GM23248 (cell line): ENCODE measurements around the gene FAM216B.

ENCODE experiments used
- EZH2 ChIP-seq: fragments of 200-600 bp; sonication (generic); IDR thresholded peaks from 2 replicates; pipeline ENCODE4 v1.6.1; 2018; ENCODE audit warnings: antibody characterized with exemption, mild to moderate bottlenecking; ENCODE audit not compliant: insufficient read depth, poor library complexity, severe bottlenecking
- EZH2phosphoT487 ChIP-seq: fragments of 200-600 bp; sonication (generic); IDR thresholded peaks from 2 replicates; pipeline ENCODE4 v1.6.1; 2018; ENCODE audit warnings: antibody characterized with exemption, moderate library complexity, mild to moderate bottlenecking, low read depth; ENCODE audit not compliant: insufficient read depth

DNA sequence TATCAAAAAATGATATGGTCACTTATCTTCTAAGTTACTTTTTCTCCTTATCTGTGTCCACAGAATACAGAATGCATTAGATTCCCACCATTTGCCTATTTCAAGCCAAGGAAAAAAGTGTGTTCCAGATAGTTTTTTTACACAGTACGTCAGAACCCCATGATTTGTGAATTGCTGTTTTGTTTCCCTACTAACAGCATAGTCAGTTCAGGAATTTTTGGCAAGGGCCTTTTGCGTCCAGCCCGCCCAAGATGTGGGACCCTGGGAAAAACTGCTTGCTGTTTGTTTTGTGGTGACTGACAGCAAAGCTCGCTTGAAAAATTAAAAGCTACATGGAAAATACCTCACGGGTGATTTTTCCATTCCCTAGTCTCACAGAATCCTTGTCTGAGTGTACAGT, 20.4 kb upstream of the FAM216B start:
- no peak for TF ChIP-seq EZH2
- TF ChIP-seq EZH2phosphoT487 = no peak
